ENCODE results near the gene TWIST2. TPM values are rescaled to one million over a fixed set of nuclear protein-coding genes. Genes with fewer than 3 reads are reported as not detected.

The TWIST2 gene
- total RNA-seq, 1 experiment from 2014 or later, result 5.0 TPM

DNA sequence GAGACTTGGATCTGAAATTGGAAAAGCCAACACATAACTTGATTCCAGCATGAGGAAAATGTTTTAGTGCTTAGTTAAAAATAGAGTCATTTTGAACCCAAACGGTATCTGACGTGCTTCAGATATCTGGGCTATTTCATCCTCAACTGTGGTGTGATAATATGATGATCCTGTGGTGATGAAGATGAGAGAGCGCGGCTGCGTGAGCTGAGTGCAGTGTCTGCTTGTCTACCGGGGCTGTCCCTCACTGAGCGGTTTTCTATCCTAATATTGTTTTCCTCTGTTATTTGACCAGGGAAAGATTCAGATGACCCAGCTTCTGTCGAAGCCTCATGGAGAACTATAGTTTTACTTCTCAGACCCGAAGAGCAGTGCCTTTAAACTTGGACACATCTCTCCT lies 5.8 kb downstream of the TWIST2 start:
- Histone ChIP-seq H3K27me3 (ENCODE audit: insufficient read depth, low read depth) (peaks cover 60% of the 10 kb centered on the region), H3K36me3 (ENCODE audit: low read depth) (no peaks in the 10 kb centered on the region), H3K4me1 (replicated peaks; ENCODE audit: insufficient read depth) (no peaks in the 10 kb centered on the region), H3K4me2 (no peak overlapping the region), H3K9me2 (ENCODE audit: insufficient read depth) (no peaks in the 10 kb centered on the region), H3K27ac (no peak overlapping the region), H3K79me2 (ENCODE audit: low read depth) (no peaks in the 10 kb centered on the region), H4K20me1 (ENCODE audit: insufficient read depth) (no peaks in the 10 kb centered on the region), H3F3A (ENCODE audit: insufficient read depth, low read depth) (no peaks in the 10 kb centered on the region), H2AFZ (no peak overlapping the region), H3K4me3 (no peak overlapping the region), H3K9me3 (ENCODE audit: insufficient read depth, low read depth) (no peaks in the 10 kb centered on the region)
- no peak for DNase-seq
- CTCF ChIA-PET, result no interaction called here
- intact Hi-C loops (cut with micrococcal nuclease; ENCODE audit: unreplicated experiment), result no loop called here
- POLR2A ChIA-PET (ENCODE audit: unreplicated experiment), result no interaction called here
- TF ChIP-seq, protein P1, sequence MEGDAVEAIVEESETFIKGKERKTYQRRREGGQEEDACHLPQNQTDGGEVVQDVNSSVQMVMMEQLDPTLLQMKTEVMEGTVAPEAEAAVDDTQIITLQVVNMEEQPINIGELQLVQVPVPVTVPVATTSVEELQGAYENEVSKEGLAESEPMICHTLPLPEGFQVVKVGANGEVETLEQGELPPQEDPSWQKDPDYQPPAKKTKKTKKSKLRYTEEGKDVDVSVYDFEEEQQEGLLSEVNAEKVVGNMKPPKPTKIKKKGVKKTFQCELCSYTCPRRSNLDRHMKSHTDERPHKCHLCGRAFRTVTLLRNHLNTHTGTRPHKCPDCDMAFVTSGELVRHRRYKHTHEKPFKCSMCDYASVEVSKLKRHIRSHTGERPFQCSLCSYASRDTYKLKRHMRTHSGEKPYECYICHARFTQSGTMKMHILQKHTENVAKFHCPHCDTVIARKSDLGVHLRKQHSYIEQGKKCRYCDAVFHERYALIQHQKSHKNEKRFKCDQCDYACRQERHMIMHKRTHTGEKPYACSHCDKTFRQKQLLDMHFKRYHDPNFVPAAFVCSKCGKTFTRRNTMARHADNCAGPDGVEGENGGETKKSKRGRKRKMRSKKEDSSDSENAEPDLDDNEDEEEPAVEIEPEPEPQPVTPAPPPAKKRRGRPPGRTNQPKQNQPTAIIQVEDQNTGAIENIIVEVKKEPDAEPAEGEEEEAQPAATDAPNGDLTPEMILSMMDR (conservative IDR thresholded peaks at IDR 0.05), result no peak
- TF ChIP-seq EZH2 (IDR thresholded peaks at IDR 0.05; ENCODE audit: low read depth), result no peak
- BruUV-seq (replicated peaks), result no TSS peak

- TF ChIP-seq, protein P1 (conservative IDR thresholded peaks at IDR 0.05), result no peak
- TF ChIP-seq EZH2 (IDR thresholded peaks at IDR 0.05; ENCODE audit: low read depth), result no peak
- no peaks in the 10 kb centered on the region for H3F3A ChIP-seq (ENCODE audit: insufficient read depth, low read depth)
- H3K4me2 ChIP-seq, result no peak overlapping the region
- no peak overlapping the region for H3K4me3 ChIP-seq
- no peaks in the 10 kb centered on the region for H3K9me2 ChIP-seq (ENCODE audit: insufficient read depth)
- no peak for DNase-seq
- no peaks in the 10 kb centered on the region for H3K9me3 ChIP-seq (ENCODE audit: insufficient read depth, low read depth)
- no peaks in the 10 kb centered on the region for H4K20me1 ChIP-seq (ENCODE audit: insufficient read depth)
- H3K36me3 ChIP-seq (ENCODE audit: low read depth), result no peaks in the 10 kb centered on the region
- ChIA-PET POLR2A (ENCODE audit: unreplicated experiment) (no interaction called here), CTCF (no interaction called here)
- H2AFZ ChIP-seq, result no peak overlapping the region
- intact Hi-C loops (cut with micrococcal nuclease; ENCODE audit: unreplicated experiment), result no loop called here
- no peaks in the 10 kb centered on the region for H3K4me1 ChIP-seq (replicated peaks; ENCODE audit: insufficient read depth)
- H3K27ac ChIP-seq, result no peak overlapping the region
- peaks cover 60% of the 10 kb centered on the region for H3K27me3 ChIP-seq (ENCODE audit: insufficient read depth, low read depth)
- no peaks in the 10 kb centered on the region for H3K79me2 ChIP-seq (ENCODE audit: low read depth)
- BruUV-seq (replicated peaks), result no TSS peak
These were observed 6.4 kb downstream of the TWIST2 start for GRCh38 chr2:238854246-238854645.

DNA sequence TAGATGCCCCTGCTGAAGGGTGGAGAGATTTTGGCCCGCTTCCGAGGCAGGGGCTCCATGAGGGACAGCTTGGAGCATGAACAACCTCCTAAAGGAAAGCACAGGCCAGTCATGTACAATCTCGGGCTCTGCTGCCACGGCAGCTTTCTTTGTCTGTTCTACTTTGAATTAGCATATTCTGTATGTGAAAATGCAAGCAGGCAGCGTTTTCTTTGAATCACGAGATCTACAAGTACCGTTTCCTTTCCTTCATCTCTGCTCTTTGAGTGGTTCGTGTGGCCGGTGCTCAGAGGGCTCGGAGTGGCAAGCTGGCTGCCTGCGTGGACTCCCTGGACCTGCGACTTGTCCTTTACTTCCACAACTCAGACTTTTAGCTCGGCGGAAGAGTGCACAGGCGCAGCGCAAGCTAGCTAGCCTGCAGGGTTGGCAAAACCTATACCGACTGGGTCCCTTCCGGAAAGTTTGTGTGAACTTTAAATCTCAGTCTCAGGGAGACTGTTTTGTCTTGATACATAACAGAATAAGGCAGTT lies 6.9 kb downstream of the TWIST2 start:
- Histone ChIP-seq H3K79me2 (ENCODE audit: low read depth) (no peaks in the 10 kb centered on the region), H3K27me3 (ENCODE audit: insufficient read depth, low read depth) (peaks cover 60% of the 10 kb centered on the region), H3F3A (ENCODE audit: insufficient read depth, low read depth) (no peaks in the 10 kb centered on the region), H3K4me3 (no peak overlapping the region), H3K4me2 (no peak overlapping the region), H2AFZ (no peak overlapping the region), H3K27ac (no peak overlapping the region), H3K36me3 (ENCODE audit: low read depth) (no peaks in the 10 kb centered on the region), H4K20me1 (ENCODE audit: insufficient read depth) (no peaks in the 10 kb centered on the region), H3K9me3 (ENCODE audit: insufficient read depth, low read depth) (no peaks in the 10 kb centered on the region), H3K4me1 (replicated peaks; ENCODE audit: insufficient read depth) (no peaks in the 10 kb centered on the region), H3K9me2 (ENCODE audit: insufficient read depth) (no peaks in the 10 kb centered on the region)
- no peak for DNase-seq
- TF ChIP-seq, protein P1 (conservative IDR thresholded peaks at IDR 0.05), result no peak
- TF ChIP-seq EZH2 (IDR thresholded peaks at IDR 0.05; ENCODE audit: low read depth), result no peak
- ChIA-PET CTCF (no interaction called here), POLR2A (ENCODE audit: unreplicated experiment) (no interaction called here)
- intact Hi-C loops (cut with micrococcal nuclease; ENCODE audit: unreplicated experiment), result no loop called here
- no TSS peak for BruUV-seq (replicated peaks)
